ENCODE results near the gene SEMA5A. TPM values are rescaled to one million over a fixed set of nuclear protein-coding genes. Genes with fewer than 3 reads are reported as not detected.

SEMA5A gene
- total and polyA plus RNA-seq, 8 donors = 18.2 to 29.5 (median 20.8) TPM

GRCh38 chr5:9533562-9534364, 12.1 kb downstream of the SEMA5A start:
- H3K27me3 ChIP-seq = no peaks in the 10 kb centered on the region
- H3K36me3 ChIP-seq = no peaks in the 10 kb centered on the region
- no peaks in the 10 kb centered on the region for H3K9me3 ChIP-seq
- no peak overlapping the region for H3K27ac ChIP-seq
- DNase-seq (no peak), ATAC-seq (no peak)
- no peaks in the 10 kb centered on the region for H3K4me1 ChIP-seq
- no peak overlapping the region for H3K4me3 ChIP-seq
- intact Hi-C loops (cut with DNase I) = no loop called here
- no peak for TF ChIP-seq CTCF (IDR thresholded peaks at IDR 0.05)

- TF ChIP-seq CTCF (IDR thresholded peaks at IDR 0.05) = no peak
- ATAC-seq (no peak), DNase-seq (no peak)
- Histone ChIP-seq H3K36me3 (no peaks in the 10 kb centered on the region), H3K9me3 (no peaks in the 10 kb centered on the region), H3K4me3 (no peak overlapping the region), H3K27me3 (no peaks in the 10 kb centered on the region), H3K27ac (no peak overlapping the region), H3K4me1 (no peaks in the 10 kb centered on the region)
- intact Hi-C loops (cut with DNase I) = no loop called here
Measured at GRCh38 chr5:9533096-9533495, 12.8 kb downstream of the SEMA5A start.

- Histone ChIP-seq H3K9me3 (no peaks in the 10 kb centered on the region), H3K4me3 (no peak overlapping the region), H3K4me1 (no peaks in the 10 kb centered on the region), H3K36me3 (no peaks in the 10 kb centered on the region), H3K27ac (no peak overlapping the region), H3K27me3 (no peaks in the 10 kb centered on the region)
- no peak for TF ChIP-seq CTCF (IDR thresholded peaks at IDR 0.05)
- no peak for DNase-seq
- no peak for ATAC-seq
- intact Hi-C loops (cut with DNase I) = no loop called here
Measured at GRCh38 chr5:9529513-9529912, 16.4 kb downstream of the SEMA5A start.

- Histone ChIP-seq H3K9me3 (no peaks in the 10 kb centered on the region), H3K4me1 (no peaks in the 10 kb centered on the region), H3K27me3 (no peaks in the 10 kb centered on the region), H3K36me3 (no peaks in the 10 kb centered on the region), H3K4me3 (no peak overlapping the region), H3K27ac (no peak overlapping the region)
- no peak for TF ChIP-seq CTCF (IDR thresholded peaks at IDR 0.05)
- ATAC-seq (no peak), DNase-seq (no peak)
- intact Hi-C loops (cut with DNase I) = no loop called here
Measured at GRCh38 chr5:9529041-9529480, 16.8 kb downstream of the SEMA5A start.

GRCh38 chr5:9524941-9525340, 20.9 kb downstream of the SEMA5A start:
- DNase-seq (no peak), ATAC-seq (no peak)
- intact Hi-C loops (cut with DNase I) = no loop called here
- H3K9me3 ChIP-seq = no peaks in the 10 kb centered on the region
- no peaks in the 10 kb centered on the region for H3K27me3 ChIP-seq
- H3K36me3 ChIP-seq = no peaks in the 10 kb centered on the region
- no peak for TF ChIP-seq CTCF (IDR thresholded peaks at IDR 0.05)
- no peaks in the 10 kb centered on the region for H3K4me1 ChIP-seq
- no peak overlapping the region for H3K27ac ChIP-seq
- H3K4me3 ChIP-seq = no peak overlapping the region
